ENCODE measurements around the gene GUCY1A2.

DNA sequence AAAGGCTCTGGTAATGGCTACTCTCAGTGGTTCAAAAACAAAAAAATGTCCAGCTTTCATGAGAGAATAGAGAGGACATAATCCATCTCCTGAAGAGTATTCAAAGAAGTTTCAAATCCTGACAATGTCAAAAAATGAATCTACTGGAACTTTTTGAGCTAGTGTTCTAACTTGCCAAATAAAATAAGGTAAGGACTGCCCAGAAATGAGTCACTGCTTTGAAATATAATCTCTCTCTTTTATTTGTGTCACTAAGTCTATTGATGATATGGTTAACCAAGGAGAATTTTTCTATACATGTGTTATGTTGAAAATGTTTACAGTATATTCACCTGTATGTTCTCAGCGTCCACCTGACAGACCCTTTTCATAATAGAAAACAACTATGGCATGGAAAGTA lies 3.4 kb downstream of the GUCY1A2 start:
- no peak for TF ChIP-seq POLR2A (IDR thresholded peaks at IDR 0.05)
- TF ChIP-seq, protein P1, sequence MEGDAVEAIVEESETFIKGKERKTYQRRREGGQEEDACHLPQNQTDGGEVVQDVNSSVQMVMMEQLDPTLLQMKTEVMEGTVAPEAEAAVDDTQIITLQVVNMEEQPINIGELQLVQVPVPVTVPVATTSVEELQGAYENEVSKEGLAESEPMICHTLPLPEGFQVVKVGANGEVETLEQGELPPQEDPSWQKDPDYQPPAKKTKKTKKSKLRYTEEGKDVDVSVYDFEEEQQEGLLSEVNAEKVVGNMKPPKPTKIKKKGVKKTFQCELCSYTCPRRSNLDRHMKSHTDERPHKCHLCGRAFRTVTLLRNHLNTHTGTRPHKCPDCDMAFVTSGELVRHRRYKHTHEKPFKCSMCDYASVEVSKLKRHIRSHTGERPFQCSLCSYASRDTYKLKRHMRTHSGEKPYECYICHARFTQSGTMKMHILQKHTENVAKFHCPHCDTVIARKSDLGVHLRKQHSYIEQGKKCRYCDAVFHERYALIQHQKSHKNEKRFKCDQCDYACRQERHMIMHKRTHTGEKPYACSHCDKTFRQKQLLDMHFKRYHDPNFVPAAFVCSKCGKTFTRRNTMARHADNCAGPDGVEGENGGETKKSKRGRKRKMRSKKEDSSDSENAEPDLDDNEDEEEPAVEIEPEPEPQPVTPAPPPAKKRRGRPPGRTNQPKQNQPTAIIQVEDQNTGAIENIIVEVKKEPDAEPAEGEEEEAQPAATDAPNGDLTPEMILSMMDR (IDR thresholded peaks at IDR 0.05 in 4 of 5, conservative IDR thresholded peaks at IDR 0.05 in 1 of 5): no peak
